Panc1 (cell line): ENCODE results near the gene SLC35E2B. TPM values are rescaled to one million over a fixed set of nuclear protein-coding genes. Genes with fewer than 3 reads are reported as not detected.

Experiments
- ATAC-seq: fragments of 200-7000 bp; cut with Tn5 transposase; 2 replicates; pipeline ENCODE4 v1.9.1; 2020; ENCODE audit warnings: mild to moderate bottlenecking, moderate library complexity
- BruUV-seq: library from RNA; stranded (reverse); fragments of 400-500 nt; replicated peaks from 2 replicates; lab custom pipeline; 2021; lab: Mats Ljungman, UMichigan
- CTCF ChIA-PET: fragments of 300-600 bp; sonication (Branson Sonifier 250); formaldehyde crosslinking; loops from one replicate; lab custom pipeline; 2022; ENCODE audit warnings: antibody characterized with exemption; lab: Charles Lee
- POLR2A ChIA-PET: fragments of 300-600 bp; sonication (Branson Sonifier 250); formaldehyde crosslinking; loops from one replicate; lab custom pipeline; 2022; ENCODE audit warnings: antibody characterized with exemption; lab: Charles Lee
- DNase-seq: peaks from one replicate; pipeline ENCODE4 v3.0.0-alpha.2; 2010; ENCODE audit warnings: low read depth, low spot score
- H3K27ac ChIP-seq: 2 replicates; pipeline ENCODE4 v1.5.1; 2011; ENCODE audit warnings: mild to moderate bottlenecking, low read length, inconsistent platforms
- H3K27me3 ChIP-seq: fragments of 200-500 bp; sonication (Bioruptor generic); 2 replicates; pipeline ENCODE4 v1.6.0; 2014; ENCODE audit warnings: low read length, inconsistent platforms; ENCODE audit not compliant: control insufficient read depth, insufficient read depth
- H3K36me3 ChIP-seq: fragments of 200-500 bp; sonication (Bioruptor generic); 2 replicates; pipeline ENCODE4 v1.5.1; 2014; ENCODE audit warnings: inconsistent platforms, mild to moderate bottlenecking, low read length, moderate library complexity; ENCODE audit not compliant: control insufficient read depth, insufficient read depth
- H3K4me1 ChIP-seq: 2 replicates; pipeline ENCODE4 v1.5.1; 2011; ENCODE audit warnings: inconsistent platforms, mild to moderate bottlenecking, low read length, moderate library complexity; ENCODE audit not compliant: control insufficient read depth, insufficient read depth
- H3K4me3 ChIP-seq, 2 experiments: 2 replicates each; pipeline ENCODE4 v1.5.1; 2011 to 2012; ENCODE audit warnings: low read depth in 2 of 2, low read length in 2 of 2, mild to moderate bottlenecking in 2 of 2, inconsistent platforms in 1 of 2, moderate library complexity in 1 of 2
- H3K9me3 ChIP-seq: fragments of 200-500 bp; sonication (Bioruptor generic); 2 replicates; pipeline ENCODE4 v1.5.1; 2014; ENCODE audit warnings: low read depth, mild to moderate bottlenecking, inconsistent platforms, low read length, moderate library complexity; ENCODE audit not compliant: control insufficient read depth, insufficient read depth
- POLR2AphosphoS5 ChIP-seq: IDR thresholded peaks from 2 replicates; pipeline ENCODE4 v1.6.1; 2012; ENCODE audit warnings: mild to moderate bottlenecking, low read depth, low read length, moderate library complexity
- SIN3A ChIP-seq: IDR thresholded peaks from 2 replicates; pipeline ENCODE4 v1.6.1; 2012; ENCODE audit warnings: low read depth, mild to moderate bottlenecking, low read length, moderate library complexity, borderline replicate concordance; ENCODE audit not compliant: insufficient read depth
- TCF7L2 ChIP-seq: IDR thresholded peaks from 2 replicates; pipeline ENCODE4 v1.6.1; 2011; ENCODE audit warnings: mild to moderate bottlenecking, low read depth, low read length, inconsistent platforms
- in situ Hi-C: cut with HindIII; loops from 2 replicates; pipeline ENCODE4 v1.10.0; 2016; ENCODE audit warnings: low sequenced_read_pairs, low pct_unique_long_range_greater_than_20kb
- intact Hi-C: fragments of 100-400 bp; cut with micrococcal nuclease; formaldehyde crosslinking; loops from one replicate; pipeline ENCODE4 v1.10.0; 2022; ENCODE audit not compliant: unreplicated experiment
- total RNA-seq: library from RNA; stranded (reverse); gene quantifications from one replicate; pipeline ENCODE4 v1.2.1, GENCODE V29; 2021; ENCODE audit not compliant: unreplicated experiment
- TF ChIP-seq, protein P1 (sequence below), 2 experiments: IDR thresholded peaks; 2 replicates each; pipeline ENCODE4 v1.6.1; 2011 to 2012; ENCODE audit warnings: low read depth in 2 of 2, control low read depth in 1 of 2, low read length in 1 of 2, mild to moderate bottlenecking in 1 of 2, moderate library complexity in 1 of 2; ENCODE audit not compliant: insufficient read depth in 1 of 2
- TF ChIP-seq, protein P2 (sequence below): fragments of 450-650 bp; IDR thresholded peaks from 2 replicates; pipeline ENCODE4 v1.5.1; 2017; ENCODE audit warnings: mild to moderate bottlenecking

SLC35E2B gene
- total RNA-seq, 1 experiment from 2014 or later: 75.7 TPM

DNA sequence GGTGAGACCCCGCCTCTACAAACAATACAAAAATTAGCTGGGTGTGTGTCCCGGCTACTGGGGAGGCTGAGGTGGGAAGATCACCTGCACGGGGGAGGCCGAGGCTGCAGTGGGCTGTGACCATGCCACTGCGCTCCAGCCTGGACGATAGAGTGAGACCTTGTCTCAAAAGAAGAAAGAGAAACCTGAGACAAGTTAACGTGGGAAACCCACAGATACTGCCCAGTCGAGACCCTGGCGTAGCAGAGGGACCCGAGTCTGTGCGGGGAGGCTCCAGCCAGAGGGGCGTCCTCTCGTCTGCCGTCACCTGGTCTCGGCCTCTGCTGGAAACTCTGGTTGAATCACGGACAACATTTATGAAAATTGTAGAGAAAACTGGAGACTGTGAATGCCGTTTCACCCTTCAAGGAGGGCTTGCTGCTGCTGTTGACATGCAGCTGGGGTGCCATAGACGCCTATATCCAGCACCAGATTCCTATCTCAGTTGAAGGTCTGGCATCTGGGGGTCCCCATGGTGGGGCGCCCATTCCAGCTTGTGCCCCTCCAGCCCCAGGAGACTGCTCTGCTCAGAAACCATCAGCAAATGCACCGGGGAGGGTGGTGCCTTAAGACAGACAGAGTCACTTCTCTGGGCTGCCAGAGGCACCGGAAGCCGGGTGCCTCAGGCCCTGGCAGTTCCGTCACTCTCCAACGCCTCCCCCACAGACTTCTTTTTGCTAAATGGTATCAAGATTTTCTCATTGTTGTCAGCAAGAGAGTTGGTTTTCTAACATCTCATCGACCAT is 20.2 kb downstream of the SLC35E2B start:
- TF ChIP-seq TCF7L2 (no peak), SIN3A (no peak)
- TF ChIP-seq, protein P1, sequence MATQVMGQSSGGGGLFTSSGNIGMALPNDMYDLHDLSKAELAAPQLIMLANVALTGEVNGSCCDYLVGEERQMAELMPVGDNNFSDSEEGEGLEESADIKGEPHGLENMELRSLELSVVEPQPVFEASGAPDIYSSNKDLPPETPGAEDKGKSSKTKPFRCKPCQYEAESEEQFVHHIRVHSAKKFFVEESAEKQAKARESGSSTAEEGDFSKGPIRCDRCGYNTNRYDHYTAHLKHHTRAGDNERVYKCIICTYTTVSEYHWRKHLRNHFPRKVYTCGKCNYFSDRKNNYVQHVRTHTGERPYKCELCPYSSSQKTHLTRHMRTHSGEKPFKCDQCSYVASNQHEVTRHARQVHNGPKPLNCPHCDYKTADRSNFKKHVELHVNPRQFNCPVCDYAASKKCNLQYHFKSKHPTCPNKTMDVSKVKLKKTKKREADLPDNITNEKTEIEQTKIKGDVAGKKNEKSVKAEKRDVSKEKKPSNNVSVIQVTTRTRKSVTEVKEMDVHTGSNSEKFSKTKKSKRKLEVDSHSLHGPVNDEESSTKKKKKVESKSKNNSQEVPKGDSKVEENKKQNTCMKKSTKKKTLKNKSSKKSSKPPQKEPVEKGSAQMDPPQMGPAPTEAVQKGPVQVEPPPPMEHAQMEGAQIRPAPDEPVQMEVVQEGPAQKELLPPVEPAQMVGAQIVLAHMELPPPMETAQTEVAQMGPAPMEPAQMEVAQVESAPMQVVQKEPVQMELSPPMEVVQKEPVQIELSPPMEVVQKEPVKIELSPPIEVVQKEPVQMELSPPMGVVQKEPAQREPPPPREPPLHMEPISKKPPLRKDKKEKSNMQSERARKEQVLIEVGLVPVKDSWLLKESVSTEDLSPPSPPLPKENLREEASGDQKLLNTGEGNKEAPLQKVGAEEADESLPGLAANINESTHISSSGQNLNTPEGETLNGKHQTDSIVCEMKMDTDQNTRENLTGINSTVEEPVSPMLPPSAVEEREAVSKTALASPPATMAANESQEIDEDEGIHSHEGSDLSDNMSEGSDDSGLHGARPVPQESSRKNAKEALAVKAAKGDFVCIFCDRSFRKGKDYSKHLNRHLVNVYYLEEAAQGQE (IDR thresholded peaks at IDR 0.05; ENCODE audit: insufficient read depth in 1 of 2, low read depth in 2 of 2, low read length in 1 of 2): no peak
- intact Hi-C loops: no loop called here
- in situ Hi-C loops: no loop called here
- ChIA-PET CTCF (no interaction called here), POLR2A (no interaction called here)
- ATAC-seq (no peak), DNase-seq (no peak)
- H3K4me3 ChIP-seq: no peak overlapping the region
- H3K27me3 ChIP-seq: no peaks in the 10 kb centered on the region
- BruUV-seq: no TSS peak
- peaks cover 2% of the 10 kb centered on the region; the same call in 1 of the 2 replicates for H3K36me3 ChIP-seq
- no peaks in the 10 kb centered on the region for H3K9me3 ChIP-seq
- no peaks in the 10 kb centered on the region for H3K4me1 ChIP-seq
- no peak overlapping the region for H3K27ac ChIP-seq

DNA sequence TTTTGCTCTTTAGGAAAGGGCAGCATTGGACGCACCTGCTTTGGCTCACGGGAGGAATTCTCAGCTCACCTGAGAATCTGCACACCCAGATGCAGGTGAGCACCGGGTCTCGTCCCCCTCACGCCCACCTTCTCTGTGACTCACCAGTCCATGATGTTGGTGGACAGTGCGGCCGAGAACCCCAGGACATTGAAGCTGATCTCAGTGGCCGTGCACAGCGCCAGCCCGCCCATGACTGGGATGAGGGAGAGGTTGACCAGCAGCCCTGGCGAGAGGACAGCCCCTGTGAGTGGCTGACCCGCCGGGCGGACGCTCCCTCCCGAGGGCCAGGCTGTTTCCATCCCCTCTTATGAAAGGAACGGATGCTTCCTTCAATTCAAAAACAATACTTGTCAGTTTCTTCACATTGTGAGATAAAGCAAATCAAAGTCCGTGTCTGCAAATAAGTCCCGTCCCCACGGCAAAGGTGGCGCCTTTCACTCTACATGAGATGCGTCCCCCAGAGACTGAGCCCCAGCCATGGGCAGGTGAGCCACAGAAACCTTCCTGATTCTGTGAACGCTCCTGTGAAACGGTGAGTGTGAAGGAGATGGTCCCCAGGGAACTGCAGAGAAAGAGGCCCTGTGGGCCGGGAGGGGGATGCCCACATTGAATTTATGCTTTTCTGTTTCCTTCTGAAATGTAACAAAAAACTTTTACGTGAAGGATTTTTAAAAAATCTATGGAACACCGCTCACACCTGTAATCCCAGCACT is 21.1 kb downstream of the SLC35E2B start:
- POLR2A ChIA-PET: no interaction called here
- TF ChIP-seq TCF7L2: no peak
- TF ChIP-seq, protein P2, sequence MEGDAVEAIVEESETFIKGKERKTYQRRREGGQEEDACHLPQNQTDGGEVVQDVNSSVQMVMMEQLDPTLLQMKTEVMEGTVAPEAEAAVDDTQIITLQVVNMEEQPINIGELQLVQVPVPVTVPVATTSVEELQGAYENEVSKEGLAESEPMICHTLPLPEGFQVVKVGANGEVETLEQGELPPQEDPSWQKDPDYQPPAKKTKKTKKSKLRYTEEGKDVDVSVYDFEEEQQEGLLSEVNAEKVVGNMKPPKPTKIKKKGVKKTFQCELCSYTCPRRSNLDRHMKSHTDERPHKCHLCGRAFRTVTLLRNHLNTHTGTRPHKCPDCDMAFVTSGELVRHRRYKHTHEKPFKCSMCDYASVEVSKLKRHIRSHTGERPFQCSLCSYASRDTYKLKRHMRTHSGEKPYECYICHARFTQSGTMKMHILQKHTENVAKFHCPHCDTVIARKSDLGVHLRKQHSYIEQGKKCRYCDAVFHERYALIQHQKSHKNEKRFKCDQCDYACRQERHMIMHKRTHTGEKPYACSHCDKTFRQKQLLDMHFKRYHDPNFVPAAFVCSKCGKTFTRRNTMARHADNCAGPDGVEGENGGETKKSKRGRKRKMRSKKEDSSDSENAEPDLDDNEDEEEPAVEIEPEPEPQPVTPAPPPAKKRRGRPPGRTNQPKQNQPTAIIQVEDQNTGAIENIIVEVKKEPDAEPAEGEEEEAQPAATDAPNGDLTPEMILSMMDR: no peak
- TF ChIP-seq, protein P1 (IDR thresholded peaks at IDR 0.05; ENCODE audit: insufficient read depth in 1 of 2, low read depth in 2 of 2, low read length in 1 of 2): no peak
- no peak for TF ChIP-seq SIN3A
- no peak for TF ChIP-seq POLR2AphosphoS5
- BruUV-seq: no TSS peak
- H3K9me3 ChIP-seq: no peaks in the 10 kb centered on the region
- H3K4me1 ChIP-seq: no peaks in the 10 kb centered on the region
- H3K27me3 ChIP-seq: no peaks in the 10 kb centered on the region
- no peak for ATAC-seq
- H3K4me3 ChIP-seq: no peak overlapping the region
- CTCF ChIA-PET: interaction anchor here (0.6 kb wide), 1 partner anchor 187 kb away, joined by 3 read pairs; no protein-coding TSS in a partner anchor
- no peak for DNase-seq
- in situ Hi-C loops: no loop called here
- intact Hi-C loops: no loop called here
- H3K27ac ChIP-seq: no peak overlapping the region
- H3K36me3 ChIP-seq: peaks cover 2% of the 10 kb centered on the region; the same call in 1 of the 2 replicates
